Naive B cell (primary cell): ENCODE data around the gene NFE2L1. TPM values are rescaled to one million over a fixed set of nuclear protein-coding genes. Genes with fewer than 3 reads are reported as not detected.
A peak's percentile ranks its signal among the peaks of the same experiment; 100 is the strongest.

ENCODE experiments used
- ATAC-seq, 2 donors: fragments of 150-1000 bp; cut with Tn5 transposase; 2 replicates each; pipeline ENCODE4 v1.10.0; 2021; ENCODE audit warnings: low read depth in 2 of 2, mild to moderate bottlenecking in 2 of 2, moderate library complexity in 2 of 2
- DNase-seq: peaks from one replicate; pipeline ENCODE4 v3.0.0; 2022
- H3K27ac Mint-ChIP-seq, 6 donors: one replicate each; pipeline ENCODE4 v1.8.0; 2020 to 2022; ENCODE audit warnings: mild to moderate bottlenecking in 6 of 6, mixed read lengths in 6 of 6, moderate library complexity in 5 of 6, inconsistent platforms in 2 of 6
- H3K27me3 Mint-ChIP-seq, 3 donors: one replicate each; pipeline ENCODE4 v1.8.0; 2021 to 2022; ENCODE audit warnings: mixed read lengths in 3 of 3, mild to moderate bottlenecking in 1 of 3
- H3K36me3 Mint-ChIP-seq, 2 donors: one replicate each; pipeline ENCODE4 v1.8.0; 2020 to 2022; ENCODE audit warnings: mixed read lengths in 2 of 2, inconsistent platforms in 1 of 2, mild to moderate bottlenecking in 1 of 2
- H3K4me1 Mint-ChIP-seq, 3 donors: one replicate each; pipeline ENCODE4 v1.8.0; 2020 to 2022; ENCODE audit warnings: mixed read lengths in 3 of 3, inconsistent platforms in 1 of 3, mild to moderate bottlenecking in 1 of 3, moderate library complexity in 1 of 3
- H3K4me3 Mint-ChIP-seq, 8 donors: one replicate each; pipeline ENCODE4 v1.8.0; 2020 to 2022; ENCODE audit warnings: mild to moderate bottlenecking in 8 of 8, mixed read lengths in 8 of 8, moderate library complexity in 8 of 8, inconsistent platforms in 2 of 8
- H3K9me3 Mint-ChIP-seq, 7 donors: one replicate each; pipeline ENCODE4 v1.8.0; 2020 to 2022; ENCODE audit warnings: mixed read lengths in 7 of 7, mild to moderate bottlenecking in 5 of 7, inconsistent platforms in 2 of 7, moderate library complexity in 1 of 7
- polyA plus RNA-seq, 6 donors: library from polyadenylated mRNA; unstranded; fragments of 300-500 nt; fragmentation: Illumina TruSeq; gene quantifications; one replicate each; pipeline ENCODE4 v1.2.3, GENCODE V29; 2021; ENCODE audit warnings: low read depth in 6 of 6

Gene NFE2L1
- polyA plus RNA-seq, 6 donors from 2014 or later = 1.3 to 10.5 (median 6.7) TPM

DNA sequence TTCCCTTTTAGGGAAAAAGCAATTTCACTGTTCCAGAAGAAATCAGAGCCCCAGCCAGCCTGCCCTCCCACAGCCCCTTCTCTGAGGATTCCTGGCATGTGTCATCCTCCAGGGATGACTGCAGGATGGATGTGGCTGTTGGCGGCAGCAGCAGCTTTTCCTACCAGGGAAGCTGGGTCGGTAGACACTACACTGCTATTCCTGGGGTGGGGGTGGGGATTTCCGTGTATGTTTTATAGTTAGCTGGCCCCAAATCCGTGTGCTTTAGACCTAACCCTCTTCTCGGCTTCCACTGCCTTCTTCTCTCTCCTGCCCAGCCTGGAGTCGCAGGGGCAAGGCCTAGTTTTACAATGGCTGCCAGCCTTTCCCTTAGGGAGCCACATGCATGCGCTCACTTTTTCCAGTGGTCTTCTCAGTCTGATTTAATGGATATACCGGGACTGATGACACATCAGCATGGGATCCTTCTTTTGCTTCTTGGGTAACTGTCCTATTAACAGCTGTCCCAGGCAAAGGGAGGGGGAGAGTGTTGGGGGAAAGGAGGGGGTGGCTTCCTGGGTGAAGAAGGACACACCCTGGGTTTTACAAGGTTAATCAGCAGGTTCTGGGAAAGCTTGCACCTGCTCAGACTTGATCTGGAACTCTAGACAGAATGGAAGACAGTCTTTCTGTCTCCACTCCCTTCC is 2.7 kb upstream of the NFE2L1 start:
- Mint-ChIP-seq H3K9me3 (no peaks in the 10 kb centered on the region), H3K4me1 (peaks cover 35 to 41% (median 35%) of the 10 kb centered on the region in 3 donors), H3K4me3 (peak overlapping the region in 2 of 8 donors; percentile 38 to 64), H3K27me3 (no peaks in the 10 kb centered on the region), H3K36me3 (no peaks in the 10 kb centered on the region), H3K27ac (peak overlapping the region in 1 of 6 donors; percentile 78)
- no peak for ATAC-seq
- no peak for DNase-seq

DNA sequence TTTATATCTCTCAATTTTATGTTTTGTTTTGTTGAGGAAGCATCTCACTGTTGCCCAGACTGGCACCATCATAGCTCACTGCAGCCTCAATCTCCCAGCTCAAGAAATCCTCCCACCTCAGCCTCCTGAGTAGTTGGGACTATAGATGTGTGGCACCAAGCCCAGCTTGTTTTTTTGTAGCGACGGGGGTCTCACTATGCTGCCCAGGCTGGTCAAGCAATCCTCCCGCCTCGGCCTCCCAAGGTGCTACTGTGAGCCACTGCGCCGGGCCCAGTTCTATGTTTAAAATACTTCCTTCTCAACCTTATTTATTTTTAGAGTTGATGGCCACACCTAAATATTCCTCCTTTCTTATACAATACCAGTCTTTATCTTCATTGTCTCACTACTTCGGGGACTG is 1.9 kb upstream of the NFE2L1 start:
- H3K4me1 Mint-ChIP-seq = peaks cover 39 to 49% (median 43%) of the 10 kb centered on the region in 3 donors
- ATAC-seq (no peak), DNase-seq (no peak)
- H3K36me3 Mint-ChIP-seq = no peaks in the 10 kb centered on the region
- H3K9me3 Mint-ChIP-seq = no peaks in the 10 kb centered on the region
- no peaks in the 10 kb centered on the region for H3K27me3 Mint-ChIP-seq
- peak overlapping the region in 1 of 6 donors; percentile 94 for H3K27ac Mint-ChIP-seq
- H3K4me3 Mint-ChIP-seq = peak overlapping the region in 4 of 8 donors; percentile 21 to 97 (median 90)

DNA sequence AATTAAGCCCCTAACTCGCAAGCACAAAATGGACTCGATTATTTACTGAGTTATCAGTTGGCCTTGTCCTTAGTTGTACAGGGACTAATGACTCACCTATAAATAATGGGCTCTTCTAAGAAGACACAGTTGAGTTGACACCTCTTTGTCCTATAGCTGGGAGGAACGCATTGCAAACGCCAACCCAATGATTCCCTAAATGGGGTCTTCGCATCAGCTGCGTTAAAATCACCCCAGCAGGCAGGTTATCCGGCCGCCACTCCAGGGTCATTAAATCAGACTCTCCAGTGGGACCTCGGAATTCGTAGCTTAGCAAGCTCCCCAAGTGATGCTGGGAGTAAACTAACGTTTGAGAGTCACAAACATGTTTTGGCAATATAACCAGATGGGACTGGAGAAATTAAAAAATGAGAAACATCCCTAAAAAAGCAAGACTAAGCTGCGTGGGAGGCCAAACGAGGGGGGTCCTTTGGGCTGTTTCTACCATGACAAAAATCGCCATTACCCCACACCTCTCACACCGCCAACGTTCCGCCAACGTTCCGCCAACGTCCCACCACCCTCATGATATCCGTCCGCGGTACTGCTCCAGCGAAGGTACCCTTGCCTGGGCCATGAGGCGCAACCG is 932 bp upstream of the NFE2L1 start:
- H3K4me3 Mint-ChIP-seq = peak overlapping the region; percentile 85 to 100 (median 94)
- no peaks in the 10 kb centered on the region for H3K9me3 Mint-ChIP-seq
- no peak for DNase-seq
- no peaks in the 10 kb centered on the region for H3K27me3 Mint-ChIP-seq
- peak overlapping the region; percentile 91 to 98 (median 96) for H3K27ac Mint-ChIP-seq
- ATAC-seq = no peak
- H3K36me3 Mint-ChIP-seq = no peaks in the 10 kb centered on the region
- H3K4me1 Mint-ChIP-seq = peaks cover 44 to 58% (median 51%) of the 10 kb centered on the region in 3 donors

DNA sequence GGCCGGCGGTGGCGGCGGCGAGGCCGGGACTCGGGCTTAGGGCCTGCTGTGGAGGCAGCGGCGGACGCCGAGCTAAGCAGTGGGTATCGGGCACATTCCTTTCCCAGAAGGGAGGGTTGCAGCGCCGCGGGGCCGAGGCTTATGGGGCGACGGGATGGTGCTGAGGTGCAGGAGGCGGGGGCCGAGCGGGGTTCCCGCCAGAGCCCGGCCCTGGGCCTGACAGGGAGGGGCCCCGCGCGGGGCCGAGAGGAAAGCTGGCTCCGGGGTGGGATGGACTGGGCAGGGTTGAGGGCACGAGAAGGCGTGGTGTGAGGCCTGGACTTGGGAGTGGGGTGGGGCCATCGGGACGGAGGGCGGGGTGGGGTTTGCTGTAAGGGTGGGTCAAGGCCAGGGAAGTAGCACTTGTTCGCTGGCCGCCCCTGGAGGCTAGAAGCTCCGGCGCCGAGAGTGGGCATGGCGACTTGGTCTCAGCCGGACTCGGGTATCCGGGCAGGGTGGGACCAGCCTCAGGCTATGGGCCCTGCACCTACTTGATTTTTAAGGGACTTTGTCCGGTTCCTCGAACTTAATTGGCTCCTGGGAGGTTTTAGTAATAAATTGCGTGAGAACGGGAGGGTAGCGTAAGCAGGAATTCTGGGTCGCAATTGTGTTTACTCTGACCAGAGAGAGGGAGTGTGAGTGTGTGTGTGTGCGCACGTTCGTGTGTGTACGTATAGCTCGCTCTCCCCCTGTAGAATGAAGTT is 396 bp downstream of the NFE2L1 start:
- no peaks in the 10 kb centered on the region for H3K27me3 Mint-ChIP-seq
- peak overlapping the region; percentile 85 to 100 (median 94) for H3K4me3 Mint-ChIP-seq
- DNase-seq = peak; percentile 5
- ATAC-seq = peak; percentile 8
- no peaks in the 10 kb centered on the region for H3K9me3 Mint-ChIP-seq
- peaks cover 53 to 72% (median 65%) of the 10 kb centered on the region in 3 donors for H3K4me1 Mint-ChIP-seq
- no peaks in the 10 kb centered on the region for H3K36me3 Mint-ChIP-seq
- peak overlapping the region; percentile 78 to 98 (median 95) for H3K27ac Mint-ChIP-seq

DNA sequence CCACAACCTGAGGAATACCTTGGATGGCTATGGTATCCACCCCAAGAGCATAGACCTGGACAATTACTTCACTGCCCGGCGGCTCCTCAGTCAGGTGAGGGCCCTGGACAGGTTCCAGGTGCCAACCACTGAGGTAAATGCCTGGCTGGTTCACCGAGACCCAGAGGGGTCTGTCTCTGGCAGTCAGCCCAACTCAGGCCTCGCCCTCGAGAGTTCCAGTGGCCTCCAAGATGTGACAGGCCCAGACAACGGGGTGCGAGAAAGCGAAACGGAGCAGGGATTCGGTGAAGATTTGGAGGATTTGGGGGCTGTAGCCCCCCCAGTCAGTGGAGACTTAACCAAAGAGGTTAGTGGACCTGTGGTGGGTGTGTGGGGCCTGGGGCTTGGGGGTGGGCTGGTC is 3.1 kb downstream of the NFE2L1 start:
- H3K36me3 Mint-ChIP-seq = peaks cover 0 to 7% of the 10 kb centered on the region in 2 donors
- H3K27me3 Mint-ChIP-seq = no peaks in the 10 kb centered on the region
- peaks cover 66 to 87% (median 81%) of the 10 kb centered on the region in 3 donors for H3K4me1 Mint-ChIP-seq
- H3K27ac Mint-ChIP-seq = peak overlapping the region in 1 of 6 donors; percentile 38
- H3K9me3 Mint-ChIP-seq = no peaks in the 10 kb centered on the region
- DNase-seq (no peak), ATAC-seq (no peak)
- peak overlapping the region in 2 of 8 donors; percentile 77 to 86 for H3K4me3 Mint-ChIP-seq

DNA sequence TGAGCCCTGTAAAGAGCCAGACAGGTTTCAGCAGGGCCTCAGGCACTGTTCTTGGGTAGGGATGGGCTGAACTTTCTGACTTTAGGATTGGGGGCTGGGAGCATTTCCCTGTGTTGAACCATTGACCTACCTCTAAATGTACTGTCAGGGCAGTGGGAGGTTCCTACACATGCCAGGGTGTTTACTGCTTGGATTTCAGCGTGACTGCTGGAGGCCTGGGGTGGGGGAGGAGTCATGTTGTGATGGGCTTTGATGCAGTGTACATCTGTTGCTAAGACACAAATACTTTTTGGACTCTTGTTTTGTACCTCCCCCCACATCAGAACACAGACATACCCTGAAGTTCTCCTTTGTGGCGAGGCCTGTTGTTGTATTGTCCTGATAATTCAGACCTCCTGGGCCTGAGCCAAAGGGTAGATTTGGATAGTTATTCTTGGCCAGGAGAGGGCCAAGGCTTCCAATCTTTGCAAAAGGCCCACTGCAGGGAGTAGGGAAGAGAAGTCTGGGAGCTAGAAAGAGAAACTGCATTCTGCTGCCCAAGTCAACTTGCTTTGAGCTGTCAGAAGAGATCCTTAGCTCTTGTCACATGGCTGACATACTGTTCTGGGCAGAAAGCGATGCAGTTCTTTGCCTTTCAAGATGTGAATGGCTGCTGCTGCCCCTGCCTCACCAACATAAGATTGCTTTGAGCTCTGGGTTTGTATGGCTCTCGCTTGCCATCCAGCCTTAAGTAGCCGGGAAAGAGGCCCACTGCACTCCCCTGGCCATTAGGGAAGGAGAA is 3.7 kb downstream of the NFE2L1 start:
- Mint-ChIP-seq H3K4me3 (peak overlapping the region in 2 of 8 donors; percentile 44 to 77), H3K9me3 (no peaks in the 10 kb centered on the region), H3K27me3 (no peaks in the 10 kb centered on the region), H3K27ac (peak overlapping the region in 3 of 6 donors; percentile 19 to 38 (median 21)), H3K36me3 (peaks cover 0 to 11% of the 10 kb centered on the region in 2 donors), H3K4me1 (peaks cover 67 to 87% (median 80%) of the 10 kb centered on the region in 3 donors)
- DNase-seq (no peak), ATAC-seq (no peak)

DNA sequence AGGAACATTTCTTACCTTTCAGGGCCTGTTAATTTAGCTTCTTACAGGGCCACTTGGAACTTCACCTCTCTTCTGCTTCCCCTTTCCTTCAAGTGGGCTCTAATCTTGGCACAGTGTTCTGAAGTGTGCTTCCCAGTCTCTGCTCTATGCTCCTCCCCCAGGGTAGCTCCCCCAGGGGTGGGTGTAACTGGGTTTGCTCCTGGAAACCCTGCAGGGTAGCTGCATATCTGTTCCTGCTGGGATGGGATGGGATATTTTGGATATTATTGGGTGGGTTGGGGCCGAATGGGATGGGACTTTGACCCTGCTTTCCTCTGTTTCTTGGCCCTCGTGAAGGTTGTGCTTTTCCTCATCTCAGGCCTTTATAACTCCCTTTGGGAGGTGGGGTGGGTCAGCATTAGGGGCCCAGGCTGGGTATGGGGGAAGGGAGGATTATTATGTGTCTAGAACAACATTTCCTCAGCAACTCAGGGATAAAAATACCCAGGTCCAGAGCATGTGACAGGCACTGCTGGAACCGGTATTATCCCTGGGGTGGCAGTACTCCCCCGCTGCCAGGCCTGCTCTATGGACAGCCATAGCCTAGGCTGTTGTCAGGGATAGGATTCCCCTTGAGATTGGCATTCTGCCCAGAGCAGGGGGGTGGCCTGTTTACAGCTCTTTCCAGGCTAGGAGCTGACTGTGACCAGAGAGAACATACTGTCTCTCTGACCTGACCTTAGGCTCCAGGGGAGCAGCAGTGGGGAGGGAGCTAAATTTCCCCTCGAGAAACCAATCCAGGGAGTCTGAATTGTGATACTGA is 5.0 kb downstream of the NFE2L1 start:
- Mint-ChIP-seq H3K36me3 (peaks cover 0 to 11% of the 10 kb centered on the region in 2 donors), H3K27me3 (no peaks in the 10 kb centered on the region), H3K4me3 (peak overlapping the region in 3 of 8 donors; percentile 44 to 56 (median 53)), H3K9me3 (no peaks in the 10 kb centered on the region), H3K27ac (peak overlapping the region in 3 of 6 donors; percentile 49 to 62 (median 54)), H3K4me1 (peaks cover 56 to 75% (median 74%) of the 10 kb centered on the region in 3 donors)
- ATAC-seq = no peak
- no peak for DNase-seq

DNA sequence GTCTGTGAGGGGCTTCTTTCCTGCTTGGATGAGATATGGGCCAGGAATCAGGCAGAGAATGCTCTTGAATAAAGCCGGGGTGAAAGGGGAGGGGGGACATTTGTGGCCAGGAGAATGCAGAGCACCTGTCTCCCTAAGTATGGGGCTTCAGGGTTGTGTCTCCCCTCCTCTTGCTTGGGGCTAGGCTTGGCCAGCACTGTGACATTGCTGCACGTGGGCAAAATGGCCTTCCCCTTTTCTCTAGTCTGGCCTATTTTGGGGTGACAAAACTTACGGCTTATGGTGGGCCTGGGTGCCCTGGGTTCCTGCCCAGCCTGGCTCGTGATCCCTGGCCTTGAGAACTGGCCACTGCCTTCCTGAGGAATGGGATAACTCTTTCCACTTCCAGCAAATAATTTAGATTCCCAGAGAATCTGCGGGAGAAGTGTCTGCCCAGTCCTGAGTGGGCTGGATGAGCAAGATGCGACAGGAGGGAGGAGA is 5.6 kb downstream of the NFE2L1 start:
- H3K27ac Mint-ChIP-seq = peak overlapping the region in 3 of 6 donors; percentile 47 to 62 (median 54)
- H3K27me3 Mint-ChIP-seq = no peaks in the 10 kb centered on the region
- peaks cover 0 to 16% of the 10 kb centered on the region in 2 donors for H3K36me3 Mint-ChIP-seq
- DNase-seq = no peak
- no peaks in the 10 kb centered on the region for H3K9me3 Mint-ChIP-seq
- H3K4me3 Mint-ChIP-seq = peak overlapping the region in 2 of 8 donors; percentile 53 to 56
- H3K4me1 Mint-ChIP-seq = peaks cover 53 to 73% (median 72%) of the 10 kb centered on the region in 3 donors
- ATAC-seq = no peak

DNA sequence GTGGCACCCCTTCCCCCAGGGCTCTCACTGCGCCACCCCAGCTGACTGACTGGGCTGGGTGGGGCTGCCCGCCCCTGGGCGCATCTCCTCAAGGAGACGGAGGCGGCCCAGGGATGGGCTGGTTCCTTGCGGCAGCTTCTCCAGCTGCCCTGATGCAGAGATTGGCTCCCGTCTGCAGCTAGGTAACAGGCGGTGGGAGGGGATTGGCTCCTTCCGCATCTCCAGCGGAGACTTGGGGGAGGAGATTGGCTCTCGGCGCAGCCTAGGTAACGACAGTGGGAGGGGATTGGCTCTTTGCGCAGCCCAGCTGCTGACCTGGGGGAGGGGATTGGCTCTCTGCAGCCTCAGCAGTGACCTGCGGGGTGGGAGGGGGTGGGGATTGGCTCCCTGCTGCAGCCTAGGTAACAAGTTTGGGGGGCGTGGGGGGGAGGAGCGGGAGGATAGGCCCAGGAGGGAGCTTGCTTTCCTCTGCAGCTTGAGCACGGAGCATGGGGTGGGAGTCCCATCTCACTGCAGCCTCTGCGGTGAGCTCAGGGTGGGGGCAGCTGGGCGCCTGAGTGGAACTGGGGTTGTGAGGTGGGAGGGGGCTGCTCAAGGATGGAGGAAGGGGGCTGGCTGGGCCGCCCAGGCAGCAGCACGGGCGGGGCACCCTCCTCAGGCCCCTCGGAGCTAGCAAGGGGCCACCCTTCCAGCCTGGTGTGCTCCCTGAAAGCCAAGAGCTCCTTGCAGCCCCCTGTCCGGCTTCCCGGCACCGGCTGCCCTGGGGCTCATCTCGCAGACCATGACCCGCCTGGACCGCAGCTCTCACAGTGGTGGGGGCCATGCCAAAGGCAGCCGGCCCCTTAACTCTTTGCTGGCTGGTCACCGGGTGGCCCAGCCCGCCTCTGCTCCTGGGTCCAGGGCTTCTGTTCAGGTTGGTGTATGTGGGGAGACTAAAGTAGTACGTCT is 6.4 kb downstream of the NFE2L1 start:
- no peaks in the 10 kb centered on the region for H3K27me3 Mint-ChIP-seq
- no peak for ATAC-seq
- H3K36me3 Mint-ChIP-seq = peaks cover 0 to 23% of the 10 kb centered on the region in 2 donors
- no peak for DNase-seq
- H3K4me3 Mint-ChIP-seq = peak overlapping the region in 3 of 8 donors; percentile 45 to 66 (median 59)
- H3K9me3 Mint-ChIP-seq = no peaks in the 10 kb centered on the region
- H3K4me1 Mint-ChIP-seq = peaks cover 47 to 66% (median 66%) of the 10 kb centered on the region in 3 donors
- H3K27ac Mint-ChIP-seq = peak overlapping the region in 4 of 6 donors; percentile 15 to 86 (median 54)

DNA sequence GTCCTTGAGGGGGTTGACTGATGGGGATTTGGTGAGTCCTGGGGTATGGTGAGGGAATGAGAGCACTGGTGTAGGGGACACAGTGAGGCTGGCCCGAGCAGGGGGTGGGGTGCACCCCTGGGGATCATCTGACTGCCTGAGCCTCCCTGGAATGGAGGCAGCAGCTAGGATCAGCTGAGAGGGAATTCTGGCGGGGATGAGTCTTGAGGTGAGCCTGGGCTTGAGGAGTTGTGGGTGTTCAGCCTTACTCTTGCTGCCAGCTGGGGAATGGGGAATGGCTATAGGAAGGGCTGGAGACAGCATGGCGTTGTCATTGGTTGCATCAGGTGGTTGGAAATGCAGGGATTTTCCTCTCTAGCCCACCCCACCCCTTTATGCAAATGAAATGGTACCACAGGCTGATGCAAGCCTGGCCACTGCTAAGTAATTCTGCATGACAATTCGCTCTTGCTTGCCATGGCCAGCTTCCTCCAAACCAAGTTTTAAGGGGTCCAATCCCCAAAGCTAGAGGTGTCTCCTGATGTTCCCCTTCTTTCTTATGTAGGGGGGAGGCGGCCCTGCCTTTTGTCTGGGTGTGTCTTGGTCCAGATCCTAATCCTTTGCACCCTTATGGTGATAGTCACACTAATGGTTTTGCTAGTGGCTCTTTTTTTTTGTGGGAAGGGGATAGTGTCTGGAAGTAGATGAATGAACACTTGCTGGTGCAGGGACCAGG is 7.5 kb downstream of the NFE2L1 start:
- no peaks in the 10 kb centered on the region for H3K9me3 Mint-ChIP-seq
- H3K4me3 Mint-ChIP-seq = peak overlapping the region; percentile 28 to 84 (median 62)
- peaks cover 6 to 30% of the 10 kb centered on the region in 2 donors for H3K36me3 Mint-ChIP-seq
- peaks cover 42 to 60% (median 59%) of the 10 kb centered on the region in 3 donors for H3K4me1 Mint-ChIP-seq
- DNase-seq (no peak), ATAC-seq (peak; percentile 70 to 73)
- H3K27ac Mint-ChIP-seq = peak overlapping the region; percentile 29 to 91 (median 82)
- H3K27me3 Mint-ChIP-seq = no peaks in the 10 kb centered on the region
